H1 (cell line): ENCODE measurements around the gene ATP2B1. TPM values are rescaled to one million over a fixed set of nuclear protein-coding genes. Genes with fewer than 3 reads are reported as not detected.

Experiments used
- ASH2L ChIP-seq: fragments of 200-600, 300-600 bp; sonication (generic); IDR thresholded peaks from one replicate; pipeline ENCODE4 v1.7.1; 2017; ENCODE audit warnings: low read length
- ATF2 ChIP-seq: IDR thresholded peaks from 2 replicates; pipeline ENCODE4 v1.6.1; 2012; ENCODE audit warnings: low read length, inconsistent platforms
- CEBPB ChIP-seq: IDR thresholded peaks from 2 replicates; pipeline ENCODE4 v1.6.1; 2012; ENCODE audit warnings: low read depth, low read length
- E2F6 ChIP-seq: IDR thresholded peaks from 2 replicates; pipeline ENCODE4 v1.6.1; 2012; ENCODE audit warnings: inconsistent platforms
- EP300 ChIP-seq, 2 experiments: IDR thresholded peaks; 1 replicate in 1 of 2; 2 replicates in 1 of 2; pipeline ENCODE4 v1.6.1; 2011 to 2012; ENCODE audit warnings: low read depth in 2 of 2, low read length in 2 of 2, mild to moderate bottlenecking in 2 of 2, borderline replicate concordance in 1 of 2, inconsistent platforms in 1 of 2, moderate library complexity in 1 of 2
- HDAC2 ChIP-seq, 2 experiments: fragments of 300-600 bp in 1 of 2; sonication (generic) in 1 of 2; IDR thresholded peaks; 2 replicates each; pipeline ENCODE4 v1.6.1; 2011 to 2012; ENCODE audit warnings: low read depth in 2 of 2, low read length in 2 of 2, mild to moderate bottlenecking in 2 of 2, moderate library complexity in 2 of 2, borderline replicate concordance in 1 of 2, inconsistent platforms in 1 of 2
- POLR2AphosphoS5 ChIP-seq: IDR thresholded peaks from 2 replicates; pipeline ENCODE4 v1.6.1; 2011; ENCODE audit warnings: low read depth, low read length
- POU5F1 ChIP-seq: IDR thresholded peaks from 2 replicates; pipeline ENCODE4 v1.6.1; 2011; ENCODE audit warnings: low read depth, mild to moderate bottlenecking, low read length, moderate library complexity
- RBBP5 ChIP-seq: IDR thresholded peaks from 2 replicates; pipeline ENCODE4 v1.7.1; 2012; ENCODE audit warnings: low read depth, mild to moderate bottlenecking, inconsistent platforms, low read length, moderate library complexity, borderline replicate concordance
- SAP30 ChIP-seq: fragments of 300-600 bp; sonication (generic); IDR thresholded peaks from 2 replicates; pipeline ENCODE4 v1.7.1; 2012; ENCODE audit warnings: low read length, moderate library complexity, mild to moderate bottlenecking, inconsistent platforms; ENCODE audit not compliant: insufficient read depth, insufficient replicate concordance
- SP1 ChIP-seq: IDR thresholded peaks from 2 replicates; pipeline ENCODE4 v1.6.1; 2011; ENCODE audit warnings: low read depth, low read length
- TCF12 ChIP-seq: IDR thresholded peaks from 2 replicates; pipeline ENCODE4 v1.6.1; 2011; ENCODE audit warnings: low read depth, mild to moderate bottlenecking, low read length
- USF2 ChIP-seq: IDR thresholded peaks from 2 replicates; pipeline ENCODE4 v1.6.1; 2011; ENCODE audit warnings: low read length, improper control_type of control experiment
- polyA plus RNA-seq, 7 experiments: library from polyadenylated mRNA; depleted of rRNA in 3 of 7; stranded (reverse) in 5 of 7; unstranded in 2 of 7; fragments of >200 nt in 5 of 7; fragments of 200-250 nt in 2 of 7; gene quantifications; 1 replicate in 5 of 7; 2 replicates in 1 of 7; 4 replicates in 1 of 7; pipeline versions ENCODE4 v1.2.1 to v1.2.3, GENCODE V29; 2011 to 2013; ENCODE audit warnings: missing spikeins in 2 of 7, mixed read lengths in 2 of 7
- total RNA-seq: library from RNA; stranded (reverse); fragmentation: NEBNext Ultra II Directional; extraction: Animal tissue kit (Norgen Biotek cat#: 25700); gene quantifications from 2 replicates; pipeline ENCODE4 v1.2.1, GENCODE V29; 2021

ATP2B1 gene
- total and polyA plus RNA-seq, 2 of the 8 experiments (the other 6 are each of a cell fraction or from before 2014, with no cell fraction given), result 4.3 to 32.0 TPM

- 0 out of 4 replicates have a peak, but pooled peaks of 1 of the 2 experiments have one; percentile 28 for TF ChIP-seq HDAC2 (IDR thresholded peaks at IDR 0.05; ENCODE audit: borderline replicate concordance in 1 of 2, low read depth in 2 of 2, low read length in 2 of 2)
- peak; percentile 64; the same call in 1 of the 2 replicates for TF ChIP-seq ATF2
- TF ChIP-seq CEBPB, result no peak
- no peak for TF ChIP-seq POU5F1
- TF ChIP-seq SP1, result 0 out of 2 replicates have a peak, but pooled peaks have one; percentile 25
- TF ChIP-seq TCF12, result 0 out of 2 replicates have a peak, but pooled peaks have one; percentile 52
- TF ChIP-seq USF2, result no peak
- TF ChIP-seq SAP30, result peak; percentile 69
- peak; percentile 42; the same call in 1 of the 2 replicates for TF ChIP-seq E2F6
- peak; percentile 80 for TF ChIP-seq RBBP5
- TF ChIP-seq POLR2AphosphoS5, result peak; percentile 36; the same call in 1 of the 2 replicates
- 0 out of 3 replicates have a peak, but pooled peaks of 1 of the 2 experiments have one; percentile 11 for TF ChIP-seq EP300 (IDR thresholded peaks at IDR 0.05; ENCODE audit: borderline replicate concordance in 1 of 2, low read depth in 2 of 2, low read length in 2 of 2)
- peak; percentile 98 for TF ChIP-seq ASH2L
Observed at GRCh38 chr12:89709995-89710872, 1.6 kb upstream of the ATP2B1 start (continued).
